H9 (cell line): Measurements from ENCODE around the gene TDO2. TPM values are rescaled to one million over a fixed set of nuclear protein-coding genes. Genes with fewer than 3 reads are reported as not detected.

Source experiments
- DNase-seq: peaks from one replicate; pipeline ENCODE4 v3.0.0-alpha.2; 2017
- H2AFZ ChIP-seq: one replicate; pipeline ENCODE4 v1.6.1; 2013; ENCODE audit warnings: mild to moderate bottlenecking, low read length, control low read depth, moderate library complexity
- H2AK5ac ChIP-seq: 2 replicates; pipeline ENCODE4 v1.6.1; 2013; ENCODE audit warnings: low read length, control low read depth, mixed read lengths; ENCODE audit not compliant: insufficient read length
- H2BK120ac ChIP-seq: one replicate; pipeline ENCODE4 v1.6.1; 2013; ENCODE audit warnings: low read depth, mild to moderate bottlenecking, low read length, control low read depth, inconsistent platforms; ENCODE audit not compliant: poor library complexity, severe bottlenecking
- H2BK12ac ChIP-seq: 2 replicates; pipeline ENCODE4 v1.6.1; 2013; ENCODE audit warnings: low read length, control low read depth, mixed read lengths, low read depth; ENCODE audit not compliant: insufficient read length
- H2BK15ac ChIP-seq: 2 replicates; pipeline ENCODE4 v1.6.1; 2013; ENCODE audit warnings: low read depth, low read length, control low read depth
- H2BK20ac ChIP-seq: one replicate; pipeline ENCODE4 v1.6.1; 2013; ENCODE audit warnings: low read depth, mild to moderate bottlenecking, low read length, control low read depth, inconsistent platforms; ENCODE audit not compliant: poor library complexity, severe bottlenecking
- H2BK5ac ChIP-seq: 2 replicates; pipeline ENCODE4 v1.6.1; 2013; ENCODE audit warnings: low read length, control low read depth, mixed read lengths; ENCODE audit not compliant: insufficient read length
- H3K14ac ChIP-seq: 2 replicates; pipeline ENCODE4 v1.6.1; 2013; ENCODE audit warnings: low read length, control low read depth; ENCODE audit not compliant: insufficient read depth
- H3K18ac ChIP-seq: 2 replicates; pipeline ENCODE4 v1.6.1; 2013; ENCODE audit warnings: low read depth, mild to moderate bottlenecking, mixed read lengths, low read length, control low read depth; ENCODE audit not compliant: insufficient read length
- H3K23ac ChIP-seq: 2 replicates; pipeline ENCODE4 v1.6.1; 2013; ENCODE audit warnings: low read length, control low read depth, mixed read lengths, low read depth; ENCODE audit not compliant: insufficient read length
- H3K23me2 ChIP-seq: 2 replicates; pipeline ENCODE4 v1.6.1; 2013; ENCODE audit warnings: low read depth, mild to moderate bottlenecking, mixed read lengths, low read length, control low read depth; ENCODE audit not compliant: insufficient read length, poor library complexity, severe bottlenecking
- H3K27ac ChIP-seq: 2 replicates; pipeline ENCODE4 v1.5.1; 2013; ENCODE audit warnings: low read length, control low read depth, mixed read lengths, low read depth; ENCODE audit not compliant: insufficient read length
- H3K27me3 ChIP-seq: 2 replicates; pipeline ENCODE4 v1.6.1; 2013; ENCODE audit warnings: low read length, control low read depth, inconsistent platforms; ENCODE audit not compliant: insufficient read depth
- H3K4ac ChIP-seq: 2 replicates; pipeline ENCODE4 v1.6.1; 2013; ENCODE audit warnings: low read depth, mild to moderate bottlenecking, control low read depth, inconsistent platforms, low read length, moderate library complexity
- H3K4me1 ChIP-seq: 2 replicates; pipeline ENCODE4 v1.6.1; 2013; ENCODE audit warnings: low read length, control low read depth, inconsistent platforms; ENCODE audit not compliant: insufficient read depth
- H3K4me2 ChIP-seq: 2 replicates; pipeline ENCODE4 v1.6.1; 2013; ENCODE audit warnings: low read length, control low read depth, mixed read lengths; ENCODE audit not compliant: insufficient read length, insufficient read depth
- H3K56ac ChIP-seq: 2 replicates; pipeline ENCODE4 v1.6.1; 2013; ENCODE audit warnings: low read depth, mild to moderate bottlenecking, mixed read lengths, low read length, control low read depth; ENCODE audit not compliant: insufficient read length
- H3K79me1 ChIP-seq: 2 replicates; pipeline ENCODE4 v1.6.1; 2013; ENCODE audit warnings: low read depth, mild to moderate bottlenecking, moderate library complexity, low read length, control low read depth, inconsistent platforms; ENCODE audit not compliant: insufficient read depth, poor library complexity, severe bottlenecking
- H3K79me2 ChIP-seq: 2 replicates; pipeline ENCODE4 v1.6.1; 2013; ENCODE audit warnings: low read length, control low read depth, inconsistent platforms; ENCODE audit not compliant: insufficient read depth
- H3K9ac ChIP-seq: 2 replicates; pipeline ENCODE4 v1.6.1; 2013; ENCODE audit warnings: low read length, control low read depth, mixed read lengths; ENCODE audit not compliant: insufficient read length; ENCODE audit errors: extremely low read depth
- H3K9me3 ChIP-seq: one replicate; pipeline ENCODE4 v1.6.1; 2013; ENCODE audit warnings: low read depth, low read length, inconsistent platforms; ENCODE audit not compliant: control insufficient read depth
- H3T11ph ChIP-seq: one replicate; pipeline ENCODE4 v1.6.1; 2013; ENCODE audit warnings: mild to moderate bottlenecking, low read length, control low read depth, inconsistent platforms
- H4K20me1 ChIP-seq: one replicate; pipeline ENCODE4 v1.6.1; 2013; ENCODE audit not compliant: control insufficient read depth, insufficient read length, insufficient read depth
- H4K5ac ChIP-seq: 2 replicates; pipeline ENCODE4 v1.6.1; 2013; ENCODE audit warnings: low read depth, mild to moderate bottlenecking, mixed read lengths, low read length, control low read depth; ENCODE audit not compliant: insufficient read length
- H4K8ac ChIP-seq: replicated peaks from 2 replicates; pipeline ENCODE4 v1.6.1; 2013; ENCODE audit warnings: low read length, control low read depth, mixed read lengths, low read depth; ENCODE audit not compliant: insufficient read length
- H4K91ac ChIP-seq: 2 replicates; pipeline ENCODE4 v1.6.1; 2013; ENCODE audit warnings: low read depth, mild to moderate bottlenecking, moderate library complexity, mixed read lengths, low read length, control low read depth; ENCODE audit not compliant: insufficient read length
- H3K27ac Mint-ChIP-seq, 3 experiments: 2 replicates in 2 of 3; 3 replicates in 1 of 3; pipeline ENCODE4 v1.8.0; 2020 to 2021; ENCODE audit warnings: mixed read lengths in 3 of 3, mild to moderate bottlenecking in 1 of 3, moderate library complexity in 1 of 3
- H3K27me3 Mint-ChIP-seq: 2 replicates; pipeline ENCODE4 v1.8.0; 2021; ENCODE audit warnings: low read depth, mild to moderate bottlenecking, moderate library complexity, mixed read lengths
- H3K36me3 Mint-ChIP-seq, 3 experiments: 2 replicates in 2 of 3; 3 replicates in 1 of 3; pipeline ENCODE4 v1.8.0; 2020 to 2021; ENCODE audit warnings: low read depth in 3 of 3, mixed read lengths in 3 of 3; ENCODE audit not compliant: insufficient read depth in 1 of 3
- H3K4me1 Mint-ChIP-seq, 2 experiments: 2 replicates each; pipeline ENCODE4 v1.8.0; 2020; ENCODE audit warnings: mixed read lengths in 2 of 2
- H3K4me3 Mint-ChIP-seq, 2 experiments: 2 replicates in 1 of 2; 3 replicates in 1 of 2; pipeline ENCODE4 v1.8.0; 2020 to 2021; ENCODE audit warnings: mild to moderate bottlenecking in 2 of 2, mixed read lengths in 2 of 2, moderate library complexity in 1 of 2
- H3K9me3 Mint-ChIP-seq, 2 experiments: 2 replicates in 1 of 2; 3 replicates in 1 of 2; pipeline ENCODE4 v1.8.0; 2020; ENCODE audit warnings: mild to moderate bottlenecking in 2 of 2, mixed read lengths in 2 of 2, moderate library complexity in 1 of 2
- CTCF ChIP-seq: fragments of 200-600 bp; sonication (generic); conservative IDR thresholded peaks from 3 replicates; pipeline ENCODE4 v1.8.0; 2021; ENCODE audit warnings: antibody characterized with exemption, mild to moderate bottlenecking
- WGBS: extraction: QIAGEN DNeasy Blood & Tissue Kit; methylation state at CpG from one replicate; pipeline ENCODE4 v1.1.7; 2013; ENCODE audit warnings: missing lambda C conversion rate, low lambda C conversion rate, mixed read lengths; ENCODE audit not compliant: insufficient read length; ENCODE audit errors: extremely low coverage; 5-methylcytosine and 5-hydroxymethylcytosine counted together
- total RNA-seq: library from RNA; stranded (reverse); gene quantifications from 2 replicates; pipeline ENCODE4 v1.2.1, GENCODE V29; 2021

Gene TDO2
- total RNA-seq, 1 experiment from 2014 or later = not detected

GRCh38 chr4:155909615-155910226, 6.2 kb downstream of the TDO2 start:
- no peak for TF ChIP-seq CTCF
- H2AFZ ChIP-seq = no peak overlapping the region
- no peak overlapping the region for H2BK15ac ChIP-seq
- H3K9ac ChIP-seq = no peak overlapping the region
- H3K9me3 ChIP-seq = no peaks in the 10 kb centered on the region
- DNase-seq = no peak
- H3K27me3 Mint-ChIP-seq = no peaks in the 10 kb centered on the region
- no peak overlapping the region for H3K18ac ChIP-seq
- no peak overlapping the region for H2BK20ac ChIP-seq
- no peak overlapping the region for H2BK5ac ChIP-seq
- no peaks in the 10 kb centered on the region for H3K27me3 ChIP-seq
- no peak overlapping the region for H4K5ac ChIP-seq
- no peaks in the 10 kb centered on the region for H3K79me2 ChIP-seq
- H2BK12ac ChIP-seq = no peak overlapping the region
- H4K91ac ChIP-seq = no peak overlapping the region
- H3K56ac ChIP-seq = no peak overlapping the region
- no peak overlapping the region for H3K27ac Mint-ChIP-seq
- H3K27ac ChIP-seq = no peak overlapping the region
- no peak overlapping the region for H3K23ac ChIP-seq
- H3T11ph ChIP-seq = no peak overlapping the region
- H4K20me1 ChIP-seq = no peaks in the 10 kb centered on the region
- no peak overlapping the region for H4K8ac ChIP-seq
- H3K14ac ChIP-seq = no peak overlapping the region
- H3K79me1 ChIP-seq = no peaks in the 10 kb centered on the region
- no peaks in the 10 kb centered on the region for H3K23me2 ChIP-seq
- no peak overlapping the region; a peak in 1 of 5 replicates for H3K4me3 Mint-ChIP-seq
- H3K4me1 Mint-ChIP-seq = 0 out of 4 replicates have a peak, but pooled peaks cover 0 to 3% of the 10 kb centered on the region in 2 experiments
- no peak overlapping the region for H3K4ac ChIP-seq
- no peaks in the 10 kb centered on the region for H3K9me3 Mint-ChIP-seq
- no peak overlapping the region for H2AK5ac ChIP-seq
- no peak overlapping the region for H3K4me2 ChIP-seq
- no peaks in the 10 kb centered on the region for H3K36me3 Mint-ChIP-seq
- no CpG with 5 or more reads among the region's 3 CpGs for WGBS
- no peak overlapping the region for H2BK120ac ChIP-seq
- H3K4me1 ChIP-seq = no peaks in the 10 kb centered on the region
